Neural progenitor cell (in vitro differentiated cells): ENCODE results near the gene TNS3. TPM values are rescaled to one million over a fixed set of nuclear protein-coding genes. Genes with fewer than 3 reads are reported as not detected.

ENCODE experiments used
- DNase-seq: peaks from one replicate; pipeline ENCODE4 v3.0.0-alpha.2; 2016; ENCODE audit warnings: low spot score
- H2AFZ ChIP-seq: fragments of 200-600 bp; sonication (generic); replicated peaks from 2 replicates; pipeline ENCODE4 v1.6.1; 2016; ENCODE audit warnings: antibody characterized with exemption
- H3F3A ChIP-seq: fragments of 200-600 bp; sonication (generic); 2 replicates; pipeline ENCODE4 v1.6.1; 2016; ENCODE audit warnings: antibody characterized with exemption, low read depth
- H3K27ac ChIP-seq: fragments of 200-600 bp; sonication (generic); 2 replicates; pipeline ENCODE4 v1.5.1; 2016; ENCODE audit warnings: mild to moderate bottlenecking
- H3K27me3 ChIP-seq: fragments of 200-600 bp; sonication (generic); 2 replicates; pipeline ENCODE4 v1.6.1; 2016; ENCODE audit warnings: mild to moderate bottlenecking, moderate library complexity
- H3K36me3 ChIP-seq: fragments of 200-600 bp; sonication (generic); 2 replicates; pipeline ENCODE4 v1.5.1; 2016
- H3K4me1 ChIP-seq: fragments of 200-600 bp; sonication (generic); 2 replicates; pipeline ENCODE4 v1.6.1; 2016; ENCODE audit warnings: mixed run types
- H3K4me2 ChIP-seq: fragments of 200-600 bp; sonication (generic); 2 replicates; pipeline ENCODE4 v1.6.1; 2016
- H3K4me3 ChIP-seq: fragments of 200-600 bp; sonication (generic); 2 replicates; pipeline ENCODE4 v1.5.1; 2016
- H3K79me2 ChIP-seq: fragments of 200-600 bp; sonication (generic); 2 replicates; pipeline ENCODE4 v1.6.1; 2016; ENCODE audit warnings: low read depth
- H3K9ac ChIP-seq: fragments of 200-600 bp; sonication (generic); 2 replicates; pipeline ENCODE4 v1.6.1; 2016
- H3K9me3 ChIP-seq: fragments of 200-600 bp; sonication (generic); 2 replicates; pipeline ENCODE4 v1.5.1; 2016; ENCODE audit warnings: low read depth
- H4K20me1 ChIP-seq: fragments of 200-600 bp; sonication (generic); 2 replicates; pipeline ENCODE4 v1.6.1; 2016; ENCODE audit warnings: low read depth
- H3K27ac Mint-ChIP-seq: 3 replicates; pipeline ENCODE4 v1.8.0; 2021; ENCODE audit warnings: mixed read lengths
- H3K27me3 Mint-ChIP-seq: 2 replicates; pipeline ENCODE4 v1.8.0; 2022; ENCODE audit warnings: low read depth, mild to moderate bottlenecking, inconsistent platforms, moderate library complexity, mixed read lengths; ENCODE audit not compliant: insufficient read depth
- H3K36me3 Mint-ChIP-seq: 3 replicates; pipeline ENCODE4 v1.8.0; 2021; ENCODE audit warnings: mixed read lengths
- H3K4me1 Mint-ChIP-seq: 3 replicates; pipeline ENCODE4 v1.8.0; 2021; ENCODE audit warnings: mixed read lengths
- H3K4me3 Mint-ChIP-seq: 3 replicates; pipeline ENCODE4 v1.8.0; 2021; ENCODE audit warnings: mild to moderate bottlenecking, moderate library complexity, mixed read lengths
- H3K9me3 Mint-ChIP-seq: 3 replicates; pipeline ENCODE4 v1.8.0; 2020; ENCODE audit warnings: mixed read lengths
- CTCF ChIP-seq: fragments of 200-600 bp; sonication (generic); IDR thresholded peaks from 2 replicates; pipeline ENCODE4 v1.5.1; 2017; ENCODE audit warnings: antibody characterized with exemption, mild to moderate bottlenecking
- EZH2 ChIP-seq: fragments of 200-600 bp; sonication (generic); IDR thresholded peaks from 2 replicates; pipeline ENCODE4 v1.6.1; 2017; ENCODE audit warnings: antibody characterized with exemption, mild to moderate bottlenecking, moderate library complexity
- EZH2phosphoT487 ChIP-seq: fragments of 200-600 bp; sonication (generic); IDR thresholded peaks from 2 replicates; pipeline ENCODE4 v1.6.1; 2017; ENCODE audit warnings: antibody characterized with exemption
- total RNA-seq: library from RNA; depleted of rRNA; stranded (reverse); fragments of >200 nt; gene quantifications from 2 replicates; pipeline ENCODE4 v1.2.3, GENCODE V29; 2015; ENCODE audit warnings: low replicate concordance

TNS3 gene
- total RNA-seq, 1 donor from 2014 or later, result 15.0 TPM

GRCh38 chr7:47314248-47314647, 267.7 kb downstream of the TNS3 start:
- Mint-ChIP-seq H3K9me3 (peaks cover 2% of the 10 kb centered on the region), H3K4me3 (no peak overlapping the region), H3K36me3 (peaks cover 19% of the 10 kb centered on the region), H3K27ac (peak overlapping the region; percentile 85), H3K4me1 (peaks cover 38% of the 10 kb centered on the region), H3K27me3 (peaks cover 2% of the 10 kb centered on the region)
- H3K9ac ChIP-seq, result no peak overlapping the region
- TF ChIP-seq EZH2, result no peak
- no peak for TF ChIP-seq EZH2phosphoT487
- no peak for TF ChIP-seq CTCF
- H2AFZ ChIP-seq, result no peak overlapping the region
- H3F3A ChIP-seq, result no peaks in the 10 kb centered on the region
- peaks cover 13% of the 10 kb centered on the region for H3K4me1 ChIP-seq
- no peaks in the 10 kb centered on the region for H3K36me3 ChIP-seq
- H3K9me3 ChIP-seq, result no peaks in the 10 kb centered on the region
- no peak overlapping the region for H3K4me2 ChIP-seq
- H4K20me1 ChIP-seq, result no peaks in the 10 kb centered on the region
- no peak for DNase-seq
- H3K27me3 ChIP-seq, result no peaks in the 10 kb centered on the region
- no peaks in the 10 kb centered on the region for H3K79me2 ChIP-seq
- no peak overlapping the region for H3K4me3 ChIP-seq
- no peak overlapping the region for H3K27ac ChIP-seq

GRCh38 chr7:47313564-47313963, 268.3 kb downstream of the TNS3 start:
- TF ChIP-seq EZH2phosphoT487 (no peak), CTCF (no peak), EZH2 (no peak)
- Mint-ChIP-seq H3K27me3 (peaks cover 2% of the 10 kb centered on the region), H3K27ac (no peak overlapping the region), H3K36me3 (peaks cover 22% of the 10 kb centered on the region), H3K4me3 (no peak overlapping the region), H3K9me3 (peaks cover 7% of the 10 kb centered on the region), H3K4me1 (peaks cover 38% of the 10 kb centered on the region)
- Histone ChIP-seq H3K9ac (no peak overlapping the region), H2AFZ (no peak overlapping the region), H3K27me3 (no peaks in the 10 kb centered on the region), H3K79me2 (no peaks in the 10 kb centered on the region), H3F3A (no peaks in the 10 kb centered on the region), H3K4me3 (no peak overlapping the region), H3K9me3 (no peaks in the 10 kb centered on the region), H3K4me1 (peaks cover 13% of the 10 kb centered on the region), H3K36me3 (no peaks in the 10 kb centered on the region), H3K4me2 (no peak overlapping the region), H4K20me1 (no peaks in the 10 kb centered on the region), H3K27ac (no peak overlapping the region)
- no peak for DNase-seq

GRCh38 chr7:47311891-47312290, 270.0 kb downstream of the TNS3 start:
- no peak overlapping the region for H3K4me2 ChIP-seq
- no peaks in the 10 kb centered on the region for H3K27me3 ChIP-seq
- H3K9me3 Mint-ChIP-seq, result peaks cover 7% of the 10 kb centered on the region
- peaks cover 27% of the 10 kb centered on the region for H3K4me1 Mint-ChIP-seq
- no peaks in the 10 kb centered on the region for H3F3A ChIP-seq
- no peak overlapping the region for H3K4me3 Mint-ChIP-seq
- no peak overlapping the region for H3K4me3 ChIP-seq
- H3K79me2 ChIP-seq, result no peaks in the 10 kb centered on the region
- H3K27me3 Mint-ChIP-seq, result peaks cover 2% of the 10 kb centered on the region
- H3K9me3 ChIP-seq, result no peaks in the 10 kb centered on the region
- H3K27ac Mint-ChIP-seq, result no peak overlapping the region
- H3K4me1 ChIP-seq, result peaks cover 13% of the 10 kb centered on the region
- no peaks in the 10 kb centered on the region for H3K36me3 ChIP-seq
- no peak for DNase-seq
- H4K20me1 ChIP-seq, result no peaks in the 10 kb centered on the region
- H2AFZ ChIP-seq, result no peak overlapping the region
- TF ChIP-seq EZH2phosphoT487, result no peak
- TF ChIP-seq CTCF, result no peak
- TF ChIP-seq EZH2, result no peak
- H3K9ac ChIP-seq, result no peak overlapping the region
- peaks cover 14% of the 10 kb centered on the region for H3K36me3 Mint-ChIP-seq
- H3K27ac ChIP-seq, result no peak overlapping the region
